ENCODE data around the gene ATP1B2.

DNA sequence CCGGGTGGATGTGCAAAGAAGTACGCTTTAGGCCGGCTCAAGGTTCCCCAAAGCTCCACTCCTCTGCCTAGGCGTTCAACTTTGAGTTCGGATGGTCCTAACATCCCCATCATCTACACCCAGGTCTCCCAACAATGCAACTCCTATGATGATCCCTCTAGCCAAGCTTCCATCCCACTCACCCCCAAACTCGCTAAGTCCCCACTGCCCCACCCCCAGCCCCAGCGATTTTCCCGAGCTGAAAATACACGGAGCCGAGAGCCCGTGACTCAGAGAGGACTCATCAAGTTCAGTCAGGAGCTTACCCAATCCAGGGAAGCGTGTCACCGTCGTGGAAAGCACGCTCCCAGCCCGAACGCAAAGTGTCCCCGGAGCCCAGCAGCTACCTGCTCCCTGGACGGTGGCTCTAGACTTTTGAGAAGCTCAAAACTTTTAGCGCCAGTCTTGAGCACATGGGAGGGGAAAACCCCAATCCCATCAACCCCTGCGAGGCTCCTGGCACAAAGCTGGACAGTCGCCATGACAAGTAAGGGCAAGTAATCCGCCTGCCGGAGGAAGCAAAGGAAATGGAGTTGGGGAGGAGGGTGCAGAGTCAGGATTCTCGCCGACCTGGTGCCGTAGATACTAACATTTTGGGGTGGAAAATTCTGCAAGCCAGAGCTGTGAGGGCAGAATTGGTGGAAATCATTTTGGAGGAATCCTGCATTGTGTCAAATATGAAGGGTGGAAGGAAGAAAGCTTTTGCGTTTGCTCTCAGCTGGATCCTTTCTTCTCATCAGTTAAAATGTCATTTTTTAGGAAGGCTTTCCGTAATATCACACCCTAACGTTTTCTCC, 36.6 kb downstream of the ATP1B2 start, which contains the start of gene TP53:
- TF ChIP-seq POLR2A (IDR thresholded peaks at IDR 0.05) = peak in 1 of 2 donors; percentile 56
- TF ChIP-seq, protein P1, sequence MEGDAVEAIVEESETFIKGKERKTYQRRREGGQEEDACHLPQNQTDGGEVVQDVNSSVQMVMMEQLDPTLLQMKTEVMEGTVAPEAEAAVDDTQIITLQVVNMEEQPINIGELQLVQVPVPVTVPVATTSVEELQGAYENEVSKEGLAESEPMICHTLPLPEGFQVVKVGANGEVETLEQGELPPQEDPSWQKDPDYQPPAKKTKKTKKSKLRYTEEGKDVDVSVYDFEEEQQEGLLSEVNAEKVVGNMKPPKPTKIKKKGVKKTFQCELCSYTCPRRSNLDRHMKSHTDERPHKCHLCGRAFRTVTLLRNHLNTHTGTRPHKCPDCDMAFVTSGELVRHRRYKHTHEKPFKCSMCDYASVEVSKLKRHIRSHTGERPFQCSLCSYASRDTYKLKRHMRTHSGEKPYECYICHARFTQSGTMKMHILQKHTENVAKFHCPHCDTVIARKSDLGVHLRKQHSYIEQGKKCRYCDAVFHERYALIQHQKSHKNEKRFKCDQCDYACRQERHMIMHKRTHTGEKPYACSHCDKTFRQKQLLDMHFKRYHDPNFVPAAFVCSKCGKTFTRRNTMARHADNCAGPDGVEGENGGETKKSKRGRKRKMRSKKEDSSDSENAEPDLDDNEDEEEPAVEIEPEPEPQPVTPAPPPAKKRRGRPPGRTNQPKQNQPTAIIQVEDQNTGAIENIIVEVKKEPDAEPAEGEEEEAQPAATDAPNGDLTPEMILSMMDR (IDR thresholded peaks at IDR 0.05) = peak in 1 of 3 experiments; percentile 21

All from vagina (tissue), 2 donors.